CD14-positive monocyte (primary cell): ENCODE results near the gene TRAPPC12. TPM values are rescaled to one million over a fixed set of nuclear protein-coding genes. Genes with fewer than 3 reads are reported as not detected.

Source experiments
- DNase-seq, 3 donors: peaks; one replicate each; pipeline ENCODE4 v3.0.0-alpha.2; 2011 to 2022
- H2AFZ ChIP-seq: 2 replicates; pipeline ENCODE4 v1.6.0; 2012; ENCODE audit warnings: mild to moderate bottlenecking, low read depth, low read length, inconsistent platforms; ENCODE audit not compliant: insufficient read depth, poor library complexity, severe bottlenecking
- H3K27ac ChIP-seq, 2 donors: 1 replicate in 1 of 2; 2 replicates in 1 of 2; pipeline ENCODE4 v1.5.1; 2012 to 2013; ENCODE audit warnings: low read length in 2 of 2, control low read depth in 1 of 2, inconsistent platforms in 1 of 2, low read depth in 1 of 2, mild to moderate bottlenecking in 1 of 2
- H3K27me3 ChIP-seq, 2 donors: one replicate each; pipeline versions ENCODE4 v1.6.0 to v1.6.1; 2011 to 2013; ENCODE audit warnings: low read length in 2 of 2; ENCODE audit not compliant: control insufficient read depth in 2 of 2, insufficient read depth in 2 of 2
- H3K36me3 ChIP-seq, 2 donors: replicated peaks in 1 of 2; 1 replicate in 1 of 2; 2 replicates in 1 of 2; pipeline versions ENCODE4 v1.5.1 to v1.6.1; 2012 to 2013; ENCODE audit warnings: low read length in 2 of 2, control low read depth in 1 of 2, inconsistent platforms in 1 of 2, mild to moderate bottlenecking in 1 of 2; ENCODE audit not compliant: insufficient read depth in 2 of 2, control insufficient read depth in 1 of 2
- H3K4me1 ChIP-seq, 2 donors: 1 replicate in 1 of 2; 2 replicates in 1 of 2; pipeline versions ENCODE4 v1.5.1 to v1.6.1; 2012 to 2013; ENCODE audit warnings: low read length in 2 of 2, control low read depth in 1 of 2, inconsistent platforms in 1 of 2, mild to moderate bottlenecking in 1 of 2, moderate library complexity in 1 of 2; ENCODE audit not compliant: insufficient read depth in 2 of 2, control insufficient read depth in 1 of 2
- H3K4me2 ChIP-seq: replicated peaks from 2 replicates; pipeline ENCODE3; 2012; ENCODE audit warnings: low read length, moderate library complexity, mild to moderate bottlenecking; ENCODE audit not compliant: poor library complexity, severe bottlenecking; ENCODE audit errors: extremely low read depth
- H3K4me3 ChIP-seq, 3 experiments: fragments of 200-600 bp in 1 of 3; sonication (generic) in 1 of 3; replicated peaks in 1 of 3; 1 replicate in 2 of 3; 2 replicates in 1 of 3; pipeline ENCODE4 v1.5.1; 2011 to 2013; ENCODE audit warnings: low read length in 3 of 3, mild to moderate bottlenecking in 3 of 3, control low read depth in 2 of 3, low read depth in 2 of 3, inconsistent platforms in 1 of 3, moderate library complexity in 1 of 3
- H3K79me2 ChIP-seq: 2 replicates; pipeline ENCODE4 v1.6.0; 2012; ENCODE audit warnings: mild to moderate bottlenecking, control low read depth, inconsistent platforms, low read length, moderate library complexity; ENCODE audit not compliant: insufficient read depth
- H3K9ac ChIP-seq: 2 replicates; pipeline ENCODE4 v1.6.0; 2017; ENCODE audit warnings: low read length, mild to moderate bottlenecking; ENCODE audit not compliant: insufficient read depth, poor library complexity, severe bottlenecking
- H3K9me3 ChIP-seq, 2 donors: replicated peaks in 1 of 2; 1 replicate in 1 of 2; 2 replicates in 1 of 2; pipeline versions ENCODE4 v1.5.1 to v1.6.1; 2012 to 2013; ENCODE audit warnings: low read length in 2 of 2, control low read depth in 1 of 2; ENCODE audit not compliant: control insufficient read depth in 1 of 2, insufficient read depth in 1 of 2
- H4K20me1 ChIP-seq: 2 replicates; pipeline ENCODE4 v1.6.0; 2012; ENCODE audit warnings: mild to moderate bottlenecking, low read length, control low read depth, moderate library complexity; ENCODE audit not compliant: insufficient read depth
- H3K27ac Mint-ChIP-seq, 7 donors: one replicate each; pipeline ENCODE4 v1.8.0; 2020; ENCODE audit warnings: mild to moderate bottlenecking in 7 of 7, mixed read lengths in 7 of 7, moderate library complexity in 6 of 7, inconsistent platforms in 2 of 7
- H3K27me3 Mint-ChIP-seq, 3 donors: one replicate each; pipeline ENCODE4 v1.8.0; 2021 to 2022; ENCODE audit warnings: low read depth in 3 of 3, mild to moderate bottlenecking in 3 of 3, mixed read lengths in 3 of 3, moderate library complexity in 3 of 3, inconsistent platforms in 1 of 3
- H3K36me3 Mint-ChIP-seq, 2 donors: one replicate each; pipeline ENCODE4 v1.8.0; 2020; ENCODE audit warnings: mixed read lengths in 2 of 2, inconsistent platforms in 1 of 2, mild to moderate bottlenecking in 1 of 2
- H3K4me1 Mint-ChIP-seq: one replicate; pipeline ENCODE4 v1.8.0; 2020; ENCODE audit warnings: mild to moderate bottlenecking, mixed read lengths
- H3K4me3 Mint-ChIP-seq, 2 donors: one replicate each; pipeline ENCODE4 v1.8.0; 2020; ENCODE audit warnings: mild to moderate bottlenecking in 2 of 2, mixed read lengths in 2 of 2, moderate library complexity in 1 of 2
- H3K9me3 Mint-ChIP-seq, 7 donors: one replicate each; pipeline ENCODE4 v1.8.0; 2020 to 2022; ENCODE audit warnings: mixed read lengths in 7 of 7, mild to moderate bottlenecking in 6 of 7, moderate library complexity in 6 of 7, inconsistent platforms in 2 of 7
- WGBS: methylation state at CpG from one replicate; pipeline ENCODE4 v1.1.5; 2013; ENCODE audit warnings: missing lambda C conversion rate; ENCODE audit not compliant: insufficient coverage; 5-methylcytosine and 5-hydroxymethylcytosine counted together
- intact Hi-C, 2 donors: fragments of 100-400 bp; cut with micrococcal nuclease; formaldehyde crosslinking; loops; one replicate each; pipeline versions ENCODE4 v1.15.0 to v1.15.1; 2023
- polyA plus RNA-seq, 3 donors: library from polyadenylated mRNA; depleted of rRNA in 1 of 3; unstranded in 2 of 3; stranded (reverse) in 1 of 3; fragments of 300-500 nt in 2 of 3; fragments of >200 nt in 1 of 3; fragmentation: Illumina TruSeq in 2 of 3; gene quantifications; 1 replicate in 2 of 3; 2 replicates in 1 of 3; pipeline ENCODE4 v1.2.3, GENCODE V29; 2012 to 2021
- TF ChIP-seq, protein P1 (sequence below): fragments of 200-600 bp; IDR thresholded peaks from one replicate; pipeline ENCODE4 v1.8.0; 2022; ENCODE audit warnings: antibody characterized with exemption, mild to moderate bottlenecking

Gene TRAPPC12
- polyA plus RNA-seq, 3 donors: 26.6 to 72.1 (median 44.7) TPM

DNA sequence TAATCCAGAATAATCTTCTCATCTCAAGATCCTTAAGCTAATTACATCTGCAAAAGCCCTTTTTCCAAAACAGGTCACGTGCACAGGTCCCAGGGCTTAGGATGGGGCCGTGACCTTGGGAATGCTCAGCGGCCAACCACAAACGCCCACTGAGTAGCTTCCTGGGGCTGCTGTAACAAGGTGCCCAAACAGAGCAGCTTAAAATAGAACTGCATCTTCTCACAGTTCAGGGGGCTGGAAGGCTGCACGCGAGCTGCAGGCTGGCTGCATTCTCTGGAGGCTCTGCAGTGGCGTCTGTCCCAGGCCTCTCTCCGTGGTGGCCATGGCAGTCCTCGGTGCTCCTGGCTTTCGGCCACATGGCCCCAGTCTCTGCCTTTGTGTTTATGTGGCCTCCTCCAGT is 107.9 kb downstream of the TRAPPC12 start:
- Histone ChIP-seq H3K4me3 (no peak overlapping the region), H4K20me1 (no peaks in the 10 kb centered on the region), H3K4me2 (no peak overlapping the region), H3K4me1 (no peaks in the 10 kb centered on the region), H3K36me3 (peaks cover 7 to 8% of the 10 kb centered on the region in 2 donors), H3K9me3 (peaks cover 0 to 23% of the 10 kb centered on the region in 2 donors), H3K27ac (no peak overlapping the region), H3K9ac (no peak overlapping the region), H2AFZ (no peak overlapping the region), H3K27me3 (no peaks in the 10 kb centered on the region), H3K79me2 (no peaks in the 10 kb centered on the region)
- DNase-seq: no peak
- TF ChIP-seq, protein P1, sequence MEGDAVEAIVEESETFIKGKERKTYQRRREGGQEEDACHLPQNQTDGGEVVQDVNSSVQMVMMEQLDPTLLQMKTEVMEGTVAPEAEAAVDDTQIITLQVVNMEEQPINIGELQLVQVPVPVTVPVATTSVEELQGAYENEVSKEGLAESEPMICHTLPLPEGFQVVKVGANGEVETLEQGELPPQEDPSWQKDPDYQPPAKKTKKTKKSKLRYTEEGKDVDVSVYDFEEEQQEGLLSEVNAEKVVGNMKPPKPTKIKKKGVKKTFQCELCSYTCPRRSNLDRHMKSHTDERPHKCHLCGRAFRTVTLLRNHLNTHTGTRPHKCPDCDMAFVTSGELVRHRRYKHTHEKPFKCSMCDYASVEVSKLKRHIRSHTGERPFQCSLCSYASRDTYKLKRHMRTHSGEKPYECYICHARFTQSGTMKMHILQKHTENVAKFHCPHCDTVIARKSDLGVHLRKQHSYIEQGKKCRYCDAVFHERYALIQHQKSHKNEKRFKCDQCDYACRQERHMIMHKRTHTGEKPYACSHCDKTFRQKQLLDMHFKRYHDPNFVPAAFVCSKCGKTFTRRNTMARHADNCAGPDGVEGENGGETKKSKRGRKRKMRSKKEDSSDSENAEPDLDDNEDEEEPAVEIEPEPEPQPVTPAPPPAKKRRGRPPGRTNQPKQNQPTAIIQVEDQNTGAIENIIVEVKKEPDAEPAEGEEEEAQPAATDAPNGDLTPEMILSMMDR: no peak
- Mint-ChIP-seq H3K9me3 (peaks cover 6 to 16% (median 11%) of the 10 kb centered on the region in 7 donors), H3K4me1 (peaks cover 5% of the 10 kb centered on the region), H3K4me3 (no peak overlapping the region), H3K27ac (no peak overlapping the region), H3K36me3 (peaks cover 10 to 25% of the 10 kb centered on the region in 2 donors), H3K27me3 (peaks cover 0 to 2% (median 0%) of the 10 kb centered on the region in 3 donors)
- intact Hi-C loops: no loop called here
- 98% methylated on average over 10 of the region's 10 CpGs for WGBS

DNA sequence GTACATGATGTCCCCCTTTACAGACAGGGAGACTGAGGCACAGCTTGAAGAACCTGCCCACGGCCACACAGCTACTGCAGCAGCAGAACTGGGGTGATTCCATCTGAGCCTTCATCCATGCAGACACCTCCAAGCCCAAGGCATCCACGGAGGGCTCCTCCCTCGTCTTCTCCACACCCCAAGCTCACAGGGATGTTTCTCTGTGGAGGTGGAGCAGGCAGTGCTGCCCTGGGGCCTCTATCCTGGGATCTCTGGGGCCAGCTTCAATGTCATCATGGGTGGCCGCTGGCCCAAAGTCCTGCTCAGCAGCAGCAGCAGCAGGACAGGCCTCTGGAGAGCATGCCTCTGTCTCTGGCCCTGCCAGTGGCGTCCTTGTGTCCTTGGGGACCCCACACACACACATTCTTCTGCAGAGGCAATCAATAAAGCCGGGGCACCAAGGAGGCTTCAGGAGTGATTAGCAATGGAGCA is 108.6 kb downstream of the TRAPPC12 start:
- no peak overlapping the region for H3K9ac ChIP-seq
- WGBS: 100% methylated on average over 2 of the region's 6 CpGs
- Mint-ChIP-seq H3K4me1 (peaks cover 1% of the 10 kb centered on the region), H3K36me3 (peaks cover 10 to 21% of the 10 kb centered on the region in 2 donors), H3K27me3 (peaks cover 0 to 2% (median 0%) of the 10 kb centered on the region in 3 donors), H3K9me3 (peaks cover 6 to 16% (median 11%) of the 10 kb centered on the region in 7 donors), H3K27ac (no peak overlapping the region), H3K4me3 (no peak overlapping the region)
- H3K9me3 ChIP-seq: peaks cover 0 to 23% of the 10 kb centered on the region in 2 donors
- H3K4me1 ChIP-seq: no peaks in the 10 kb centered on the region
- TF ChIP-seq, protein P1: no peak
- no peak overlapping the region for H3K4me2 ChIP-seq
- H2AFZ ChIP-seq: no peak overlapping the region
- H3K36me3 ChIP-seq: peaks cover 6 to 7% of the 10 kb centered on the region in 2 donors
- H3K4me3 ChIP-seq: no peak overlapping the region
- H3K27me3 ChIP-seq: no peaks in the 10 kb centered on the region
- H4K20me1 ChIP-seq: no peaks in the 10 kb centered on the region
- intact Hi-C loops: no loop called here
- no peak overlapping the region for H3K27ac ChIP-seq
- no peak for DNase-seq
- H3K79me2 ChIP-seq: no peaks in the 10 kb centered on the region
